Stomach (tissue), 9 donors: ENCODE data around the gene EXPH5. TPM values are rescaled to one million over a fixed set of nuclear protein-coding genes. Genes with fewer than 3 reads are reported as not detected.

Source experiments
- DNase-seq, 2 donors: peaks; one replicate each; pipeline versions ENCODE4 v3.0.0 to v3.0.0-alpha.2; 2013 to 2019
- H3K27ac ChIP-seq, 5 donors: fragments of 200-600 bp in 4 of 5; sonication (generic) in 4 of 5; one replicate each; pipeline ENCODE4 v1.5.1; 2013 to 2019; ENCODE audit warnings: mild to moderate bottlenecking in 1 of 5, moderate library complexity in 1 of 5
- H3K27me3 ChIP-seq, 3 donors: fragments of 200-600 bp; sonication (generic); one replicate each; pipeline ENCODE4 v1.5.1; 2017 to 2019; ENCODE audit warnings: mixed run types in 1 of 3
- H3K36me3 ChIP-seq, 4 donors: fragments of 200-600 bp; sonication (generic); 1 replicate in 3 of 4; 2 replicates in 1 of 4; pipeline ENCODE4 v1.5.1; 2016 to 2019
- H3K4me1 ChIP-seq, 4 donors: fragments of 200-600 bp; sonication (generic); one replicate each; pipeline ENCODE4 v1.5.1; 2016 to 2019
- H3K4me3 ChIP-seq, 4 donors: fragments of 200-600 bp; sonication (generic) in 3 of 4; one replicate each; pipeline ENCODE4 v1.5.1; 2016 to 2019; ENCODE audit warnings: mild to moderate bottlenecking in 1 of 4
- H3K9me3 ChIP-seq, 4 donors: fragments of 200-600 bp; sonication (generic); one replicate each; pipeline ENCODE4 v1.5.1; 2016 to 2019
- EP300 ChIP-seq: sonication (generic); formaldehyde crosslinking; IDR thresholded peaks from one replicate; pipeline ENCODE4 v1.6.1; 2017; ENCODE audit warnings: antibody characterized with exemption
- POLR2A ChIP-seq, 4 donors: fragments of 450-650 bp; IDR thresholded peaks; one replicate each; pipeline ENCODE4 v1.6.1; 2016; ENCODE audit warnings: antibody characterized with exemption in 4 of 4, control low read depth in 2 of 4, mild to moderate bottlenecking in 1 of 4, moderate library complexity in 1 of 4
- POLR2AphosphoS5 ChIP-seq, 3 donors: sonication (generic); formaldehyde crosslinking; IDR thresholded peaks; one replicate each; pipeline ENCODE4 v1.6.1; 2016; ENCODE audit warnings: antibody characterized with exemption in 3 of 3
- WGBS, 5 donors: extraction: QIAGEN DNeasy Blood & Tissue Kit in 3 of 5; methylation state at CpG; one replicate each; pipeline versions ENCODE4 v1.1.5 to v1.1.7; 2013 to 2018; 5-methylcytosine and 5-hydroxymethylcytosine counted together
- intact Hi-C: fragments of 100-400 bp; cut with DNase I; formaldehyde crosslinking; loops from one replicate; pipeline ENCODE4 v1.15.1; 2023; ENCODE audit warnings: low total_unique reads
- polyA plus RNA-seq, 3 donors: library from polyadenylated mRNA; stranded (reverse); fragments of 200-250 nt; gene quantifications; one replicate each; pipeline ENCODE4 v1.2.3, GENCODE V29; 2013
- total RNA-seq, 5 donors: library from RNA; depleted of rRNA; stranded (reverse); fragments of >200 nt; gene quantifications; one replicate each; pipeline versions ENCODE4 v1.1.0 to v1.2.3, GENCODE V29; 2014 to 2016
- TF ChIP-seq, protein P1 (sequence below), 7 experiments: fragments of 450-650 bp in 4 of 7; fragments of 200-600 bp in 3 of 7; sonication (generic) in 3 of 7; IDR thresholded peaks; one replicate each; pipeline ENCODE4 v1.5.1; 2016 to 2019; ENCODE audit warnings: antibody characterized with exemption in 7 of 7, control low read depth in 2 of 7, mild to moderate bottlenecking in 1 of 7
- donor health status: healthy with polysubstance abuse.
- donor health status: Bipolar disorder and iron deficiency.
- donor health status: healthy.

EXPH5 gene
- total and polyA plus RNA-seq, 8 donors, result 0.75 to 23.7 (median 12.0) TPM

DNA sequence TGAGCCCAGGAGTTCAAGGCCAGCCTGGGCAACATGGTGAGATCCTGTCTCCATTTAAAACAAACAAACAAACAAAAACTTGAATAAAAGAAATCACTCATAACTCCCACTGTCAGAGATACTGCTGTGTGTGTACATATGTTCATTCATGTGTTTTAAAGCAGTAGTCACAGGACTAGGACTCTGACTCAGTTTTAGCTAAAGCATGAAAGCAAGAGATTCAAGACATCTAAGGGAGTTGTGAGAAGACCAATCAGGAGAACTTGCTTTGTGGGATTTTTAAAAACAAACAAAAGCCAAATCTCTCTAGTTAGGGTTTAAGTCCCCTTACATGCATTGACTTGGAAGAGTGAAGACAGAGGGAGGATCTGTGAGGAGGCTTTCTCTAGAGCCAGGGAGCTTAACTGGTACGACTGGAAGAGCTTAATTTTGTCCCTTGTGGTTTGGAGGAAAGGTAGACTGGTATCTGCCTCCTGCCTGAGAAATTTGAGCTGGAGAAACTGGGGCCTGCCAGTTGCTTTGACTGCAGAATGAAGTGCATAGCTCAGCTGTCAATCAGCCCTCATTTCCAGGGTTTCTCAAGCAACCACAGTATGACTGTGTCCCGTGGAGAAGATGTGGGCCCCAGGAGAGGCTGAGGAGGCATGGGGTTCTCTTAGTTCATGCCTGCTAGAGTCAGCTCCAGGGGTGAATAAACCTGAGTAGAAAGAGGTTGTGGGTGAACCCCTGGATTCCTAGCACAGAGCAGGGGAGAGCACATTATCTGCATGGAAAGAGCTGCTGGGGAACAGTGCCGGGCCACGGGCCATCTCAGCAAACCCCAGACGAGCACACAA lies 30.6 kb downstream of the EXPH5 start:
- TF ChIP-seq EP300, result no peak
- TF ChIP-seq, protein P1, sequence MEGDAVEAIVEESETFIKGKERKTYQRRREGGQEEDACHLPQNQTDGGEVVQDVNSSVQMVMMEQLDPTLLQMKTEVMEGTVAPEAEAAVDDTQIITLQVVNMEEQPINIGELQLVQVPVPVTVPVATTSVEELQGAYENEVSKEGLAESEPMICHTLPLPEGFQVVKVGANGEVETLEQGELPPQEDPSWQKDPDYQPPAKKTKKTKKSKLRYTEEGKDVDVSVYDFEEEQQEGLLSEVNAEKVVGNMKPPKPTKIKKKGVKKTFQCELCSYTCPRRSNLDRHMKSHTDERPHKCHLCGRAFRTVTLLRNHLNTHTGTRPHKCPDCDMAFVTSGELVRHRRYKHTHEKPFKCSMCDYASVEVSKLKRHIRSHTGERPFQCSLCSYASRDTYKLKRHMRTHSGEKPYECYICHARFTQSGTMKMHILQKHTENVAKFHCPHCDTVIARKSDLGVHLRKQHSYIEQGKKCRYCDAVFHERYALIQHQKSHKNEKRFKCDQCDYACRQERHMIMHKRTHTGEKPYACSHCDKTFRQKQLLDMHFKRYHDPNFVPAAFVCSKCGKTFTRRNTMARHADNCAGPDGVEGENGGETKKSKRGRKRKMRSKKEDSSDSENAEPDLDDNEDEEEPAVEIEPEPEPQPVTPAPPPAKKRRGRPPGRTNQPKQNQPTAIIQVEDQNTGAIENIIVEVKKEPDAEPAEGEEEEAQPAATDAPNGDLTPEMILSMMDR (IDR thresholded peaks at IDR 0.05), result no peak
- no peak for TF ChIP-seq POLR2AphosphoS5 (IDR thresholded peaks at IDR 0.05)
- no peak for TF ChIP-seq POLR2A (IDR thresholded peaks at IDR 0.05)
- Histone ChIP-seq H3K36me3 (no peaks in the 10 kb centered on the region), H3K27me3 (no peaks in the 10 kb centered on the region), H3K9me3 (no peaks in the 10 kb centered on the region), H3K27ac (no peak overlapping the region), H3K4me3 (no peak overlapping the region), H3K4me1 (peaks cover 5 to 24% (median 13%) of the 10 kb centered on the region in 4 donors)
- DNase-seq, result no peak
- intact Hi-C loops, result no loop called here
- 64 to 74% (median 69%) methylated on average over 4 to 5 of the region's 5 CpGs for WGBS, 5 donors

DNA sequence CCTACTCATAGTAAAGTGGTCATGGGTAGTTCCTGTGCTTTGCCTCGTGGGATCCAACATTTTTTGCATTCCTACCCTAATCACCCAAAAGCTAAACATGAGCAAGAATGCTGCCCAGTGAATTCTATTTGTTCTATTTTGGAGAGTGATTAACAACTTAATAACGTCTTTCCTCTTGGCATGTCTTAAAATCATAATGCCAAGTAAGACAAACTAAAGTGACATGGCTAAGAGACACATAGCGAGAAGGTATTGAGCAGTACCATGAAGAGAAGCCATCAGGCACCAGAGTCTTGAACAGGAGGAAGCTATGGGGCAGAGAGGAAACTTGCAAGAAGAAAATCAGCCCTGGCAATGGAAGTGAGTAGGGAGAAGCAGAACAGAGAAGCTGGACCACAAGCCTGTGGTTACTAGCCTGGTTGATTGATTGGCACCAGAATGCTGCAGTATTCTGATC lies 32.0 kb downstream of the EXPH5 start:
- intact Hi-C loops, result no loop called here
- H3K36me3 ChIP-seq, result no peaks in the 10 kb centered on the region
- H3K27ac ChIP-seq, result no peak overlapping the region
- no peak for TF ChIP-seq EP300
- TF ChIP-seq, protein P1 (IDR thresholded peaks at IDR 0.05), result no peak
- no peak for TF ChIP-seq POLR2AphosphoS5 (IDR thresholded peaks at IDR 0.05)
- no peak for TF ChIP-seq POLR2A (IDR thresholded peaks at IDR 0.05)
- no peak overlapping the region for H3K4me3 ChIP-seq
- no peaks in the 10 kb centered on the region for H3K9me3 ChIP-seq
- H3K27me3 ChIP-seq, result no peaks in the 10 kb centered on the region
- 18 to 31% (median 21%) methylated on average over 3 of the region's 3 CpGs for WGBS, 5 donors
- H3K4me1 ChIP-seq, result peaks cover 5 to 24% (median 13%) of the 10 kb centered on the region in 4 donors
- no peak for DNase-seq

DNA sequence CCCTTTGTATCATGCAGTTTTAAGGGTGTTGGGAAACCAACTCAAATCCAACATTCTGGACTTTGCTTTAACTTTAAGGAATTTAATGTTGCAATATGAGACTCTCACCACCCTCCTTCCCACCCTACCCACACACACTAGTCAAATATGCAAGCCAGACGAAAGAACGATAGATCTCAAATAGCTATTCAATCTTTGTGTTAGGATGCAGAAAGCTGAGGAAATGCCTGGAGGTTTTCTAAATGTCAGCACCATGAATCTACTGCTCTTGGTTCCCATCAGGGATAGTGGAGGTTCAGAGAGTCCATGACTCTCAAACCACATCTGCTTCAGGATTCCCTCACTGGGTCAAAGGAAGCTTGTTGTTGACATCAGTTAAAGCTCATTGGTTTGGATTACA lies 33.7 kb downstream of the EXPH5 start:
- H3K9me3 ChIP-seq, result no peaks in the 10 kb centered on the region
- intact Hi-C loops, result no loop called here
- no peaks in the 10 kb centered on the region for H3K27me3 ChIP-seq
- no peak overlapping the region for H3K4me3 ChIP-seq
- H3K36me3 ChIP-seq, result no peaks in the 10 kb centered on the region
- peaks cover 0 to 10% (median 3%) of the 10 kb centered on the region in 4 donors for H3K4me1 ChIP-seq
- no peak overlapping the region for H3K27ac ChIP-seq
- 55 to 67% (median 59%) methylated on average over 2 of the region's 2 CpGs for WGBS, 5 donors
- no peak for DNase-seq
- TF ChIP-seq, protein P1 (IDR thresholded peaks at IDR 0.05), result no peak
- no peak for TF ChIP-seq EP300
- TF ChIP-seq POLR2AphosphoS5 (IDR thresholded peaks at IDR 0.05), result no peak
- no peak for TF ChIP-seq POLR2A (IDR thresholded peaks at IDR 0.05)

DNA sequence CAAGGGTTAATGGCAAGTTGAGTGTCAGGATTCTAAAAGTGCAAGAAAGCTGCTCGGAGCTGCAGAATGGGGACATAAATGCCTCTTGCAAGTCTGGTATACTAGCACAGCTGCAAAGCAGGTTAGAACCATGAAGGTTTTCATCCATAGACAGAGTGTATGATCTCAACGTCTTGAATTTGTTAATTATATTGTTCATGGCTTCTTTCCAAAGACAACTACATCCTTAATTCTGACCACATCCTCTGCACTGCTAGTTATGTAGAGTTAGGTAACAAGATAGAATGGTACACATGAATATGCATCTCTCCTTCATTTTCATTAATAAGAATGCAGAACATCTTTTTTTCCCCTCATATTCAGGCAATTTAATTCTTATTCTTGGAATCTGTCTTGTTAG lies 34.2 kb downstream of the EXPH5 start:
- intact Hi-C loops, result no loop called here

More for the DNA sequence above, 34.2 kb downstream of the EXPH5 start:
- TF ChIP-seq POLR2AphosphoS5 (IDR thresholded peaks at IDR 0.05) (no peak), POLR2A (IDR thresholded peaks at IDR 0.05) (no peak), EP300 (no peak)
- TF ChIP-seq, protein P1 (IDR thresholded peaks at IDR 0.05), result no peak
- no peak overlapping the region for H3K27ac ChIP-seq
- H3K27me3 ChIP-seq, result no peaks in the 10 kb centered on the region
- H3K9me3 ChIP-seq, result no peaks in the 10 kb centered on the region
- no peak overlapping the region for H3K4me3 ChIP-seq
- no peaks in the 10 kb centered on the region for H3K36me3 ChIP-seq
- peaks cover 0 to 10% (median 3%) of the 10 kb centered on the region in 4 donors for H3K4me1 ChIP-seq
- no peak for DNase-seq
- WGBS, 5 donors, result 25 to 40% (median 31%) methylated on average over 2 of the region's 2 CpGs
